HG02840 (cell line): ENCODE data around the gene ARHGEF9.
"Not testable (repeated sequence)": the region's sequence is repeated elsewhere in the genome, so short reads cannot be mapped to it uniquely, and the experiment has no call there.

Source experiments
- ATAC-seq: cut with Tn5 transposase; IDR thresholded peaks from one replicate; pipeline ENCODE4 v1.9.1; 2021; ENCODE audit warnings: mild to moderate bottlenecking, moderate library complexity, moderate number of reproducible peaks; ENCODE audit not compliant: unreplicated experiment, low FRiP score

Gene ARHGEF9

DNA sequence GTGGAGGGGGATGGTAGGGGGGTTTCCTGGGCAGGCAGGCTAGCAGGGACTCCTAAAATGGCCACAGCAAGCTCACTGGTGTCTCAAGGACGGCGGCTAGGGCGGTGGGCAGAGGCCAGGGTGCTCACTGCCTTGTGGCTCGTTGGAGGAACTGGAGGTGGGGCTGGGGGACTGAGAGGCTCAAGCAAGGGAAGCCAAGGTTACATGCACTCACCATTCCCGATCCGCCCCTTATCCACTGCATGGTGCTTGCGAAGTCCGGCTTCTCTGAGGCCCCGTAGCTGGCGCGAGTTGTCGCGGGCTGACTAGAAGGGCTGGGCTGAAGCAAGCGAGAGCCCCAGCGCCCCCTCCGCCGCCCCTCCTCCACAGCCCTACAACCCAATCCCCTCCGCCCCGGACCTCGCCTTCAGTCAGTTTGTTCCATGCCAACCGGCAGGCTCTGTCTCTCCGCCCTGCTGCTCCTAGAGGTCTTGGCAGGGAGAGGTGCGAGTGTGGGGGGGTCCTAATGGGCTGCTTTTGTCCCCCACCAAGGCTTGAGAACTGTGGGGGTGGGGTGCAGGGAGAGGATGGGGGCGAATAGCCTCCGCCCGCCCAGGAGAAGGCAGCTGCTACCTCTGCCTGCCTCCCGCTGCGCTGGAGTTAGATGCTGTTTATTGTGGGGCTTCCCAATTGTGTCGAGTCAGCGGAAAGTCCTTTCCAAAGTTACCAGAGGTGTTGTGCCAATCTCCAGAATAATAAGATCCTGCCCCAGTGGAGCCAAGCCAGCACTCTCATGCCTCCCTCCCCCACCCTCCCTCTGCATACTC is at the start of gene ARHGEF9:
Gene ARHGEF9 (minus strand): TSS at position 313 of the 806 bp plus-strand sequence. CDS start 69 bp downstream, at position 244.
- no peak for ATAC-seq

DNA sequence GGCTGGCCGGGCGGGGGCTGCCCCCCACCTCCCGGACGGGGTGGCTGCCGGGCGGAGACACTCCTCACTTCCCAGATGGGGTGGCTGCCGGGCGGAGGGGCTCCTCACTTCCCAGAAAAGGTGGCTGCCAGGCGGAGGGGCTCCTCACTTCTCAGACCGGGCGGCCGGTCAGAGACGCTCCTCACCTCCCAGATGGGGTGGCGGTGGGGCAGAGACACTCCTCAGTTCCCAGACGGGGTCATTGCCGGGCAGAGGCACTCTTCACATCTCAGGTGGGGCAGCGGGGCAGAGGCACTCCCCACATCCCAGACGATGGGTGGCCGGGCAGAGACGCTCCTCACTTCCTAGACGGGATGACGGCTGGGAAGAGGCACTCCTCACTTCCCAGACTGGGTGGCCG is 40.4 kb upstream of the ARHGEF9 start:
- not testable (repeated sequence) for ATAC-seq

DNA sequence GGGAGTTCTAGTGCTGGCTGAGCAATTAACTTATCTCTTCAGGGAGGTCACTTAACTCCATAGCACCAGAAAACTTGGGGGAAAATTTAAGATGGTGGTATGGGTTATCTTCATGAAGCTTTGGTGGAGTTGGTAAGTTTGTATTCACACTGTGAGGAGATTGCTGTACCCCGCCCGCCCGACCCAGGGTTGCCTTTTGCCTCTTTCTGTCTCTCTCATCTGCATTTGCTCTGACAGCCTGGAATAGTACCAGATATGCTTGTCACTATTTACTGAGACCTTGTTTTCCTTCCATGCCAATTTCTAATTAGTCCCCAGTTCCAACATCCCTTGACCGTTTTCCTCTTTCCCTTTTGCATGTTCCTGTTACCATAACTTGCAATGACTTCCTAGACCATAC is 33.1 kb upstream of the ARHGEF9 start:
- ATAC-seq = no peak

DNA sequence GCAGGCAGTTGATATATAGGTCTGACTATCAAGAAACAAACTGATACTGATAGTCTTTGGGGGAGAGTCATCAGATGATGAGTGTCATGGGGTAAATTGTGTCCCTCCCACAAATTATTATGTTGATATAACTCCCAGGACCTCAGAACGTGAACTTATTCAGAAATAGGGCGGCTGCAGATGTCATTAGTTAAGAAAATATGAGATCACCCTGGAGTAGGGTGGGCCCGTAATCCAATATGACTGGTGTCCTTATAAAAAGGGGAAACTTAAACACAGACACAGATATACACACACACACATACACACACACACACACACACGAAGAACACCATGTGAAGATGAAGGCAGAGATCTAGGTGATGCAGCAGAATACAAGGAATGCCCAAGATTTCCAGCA is 32.7 kb upstream of the ARHGEF9 start:
- no peak for ATAC-seq

DNA sequence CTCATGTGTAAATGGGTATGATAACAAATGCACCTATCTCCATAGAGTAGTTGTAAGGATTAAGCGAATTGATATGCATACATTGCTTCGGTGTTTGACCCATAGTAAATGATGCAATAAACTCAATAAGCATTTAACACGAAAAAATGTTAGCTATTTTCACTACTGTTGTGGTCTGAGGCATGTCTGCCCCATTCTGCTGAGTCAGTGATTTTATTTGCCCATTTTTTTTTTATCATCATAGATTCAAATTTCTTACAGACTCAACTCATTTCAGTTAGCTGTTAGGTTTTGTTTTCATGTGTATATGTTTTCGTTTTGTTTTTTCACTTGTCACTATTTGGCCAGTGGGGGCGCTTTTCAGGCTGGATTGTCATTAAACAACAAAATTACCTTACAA is 27.8 kb upstream of the ARHGEF9 start:
- no peak for ATAC-seq

DNA sequence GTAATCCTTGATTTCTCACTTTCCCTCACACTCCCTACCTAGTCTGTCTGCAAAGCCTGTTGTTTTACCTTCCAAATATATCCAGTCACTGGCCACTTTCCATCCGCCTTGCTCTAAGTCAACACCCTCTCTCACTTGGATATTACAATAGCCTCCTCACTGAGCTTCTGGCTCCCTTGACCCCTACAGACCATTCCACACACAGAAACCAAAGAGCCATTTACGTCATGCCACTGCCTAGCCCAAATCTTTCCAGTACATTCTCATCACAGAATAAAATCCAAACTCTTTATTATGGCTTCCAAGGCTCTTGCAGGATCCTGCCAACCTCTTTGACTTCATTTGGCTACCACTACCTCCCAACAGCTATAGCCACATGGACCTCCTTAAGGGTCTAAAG is 25.7 kb upstream of the ARHGEF9 start:
- no peak for ATAC-seq

DNA sequence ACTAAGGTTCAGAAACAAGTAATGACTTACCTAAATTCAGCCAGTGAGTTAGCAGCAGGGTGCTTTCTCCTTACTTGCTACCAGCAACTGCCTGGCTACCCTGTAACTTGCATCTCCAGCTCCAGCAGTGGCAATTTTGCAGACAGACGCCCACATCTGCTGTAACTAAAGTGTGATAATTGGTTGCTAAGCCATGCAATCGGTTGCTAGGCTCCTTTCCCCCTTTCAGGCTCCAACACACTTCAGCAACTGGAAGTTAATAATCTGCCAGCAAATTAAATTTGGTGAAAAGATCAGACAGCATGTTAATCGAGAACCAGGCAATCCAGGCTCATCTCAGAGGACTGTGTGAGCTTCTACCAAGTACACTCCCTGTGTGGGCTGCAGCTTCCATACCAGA is 24.2 kb upstream of the ARHGEF9 start:
- no peak for ATAC-seq

DNA sequence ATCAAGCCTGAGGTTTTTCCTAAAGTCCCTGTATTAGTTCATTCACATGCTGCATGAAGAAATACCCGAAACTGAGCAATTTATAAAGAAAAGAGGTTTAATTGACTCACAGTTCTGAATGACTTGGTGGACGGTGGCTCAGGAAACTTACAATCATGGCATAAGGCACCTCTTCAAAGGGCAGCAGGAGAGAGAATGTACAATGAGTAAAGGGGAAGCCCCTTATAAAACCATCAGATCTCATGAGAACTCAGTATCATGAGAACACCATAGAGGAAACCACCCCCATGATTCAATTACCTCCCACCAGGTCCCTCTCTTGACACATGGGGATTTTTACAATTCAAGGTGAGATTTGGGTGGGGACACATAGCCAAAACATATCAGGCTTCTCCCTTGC is 10.4 kb upstream of the ARHGEF9 start:
- ATAC-seq = not testable (repeated sequence)

DNA sequence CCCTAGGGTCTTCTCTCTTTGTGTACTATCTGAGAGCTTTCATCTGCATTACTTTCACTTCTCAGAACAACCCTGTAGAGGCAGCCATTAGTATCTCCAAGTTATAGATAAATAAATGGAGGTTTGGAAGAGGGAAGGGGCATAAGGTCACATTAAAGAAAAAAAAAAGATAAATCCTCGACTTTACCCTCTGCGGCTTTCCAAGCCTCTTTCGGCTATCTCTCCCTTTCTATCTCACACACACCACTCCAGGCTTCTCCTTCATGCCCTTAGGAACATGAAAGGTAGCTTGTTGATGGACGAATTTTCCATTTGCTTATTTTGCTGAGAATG is 660 bp upstream of the ARHGEF9 start:
- ATAC-seq = no peak

DNA sequence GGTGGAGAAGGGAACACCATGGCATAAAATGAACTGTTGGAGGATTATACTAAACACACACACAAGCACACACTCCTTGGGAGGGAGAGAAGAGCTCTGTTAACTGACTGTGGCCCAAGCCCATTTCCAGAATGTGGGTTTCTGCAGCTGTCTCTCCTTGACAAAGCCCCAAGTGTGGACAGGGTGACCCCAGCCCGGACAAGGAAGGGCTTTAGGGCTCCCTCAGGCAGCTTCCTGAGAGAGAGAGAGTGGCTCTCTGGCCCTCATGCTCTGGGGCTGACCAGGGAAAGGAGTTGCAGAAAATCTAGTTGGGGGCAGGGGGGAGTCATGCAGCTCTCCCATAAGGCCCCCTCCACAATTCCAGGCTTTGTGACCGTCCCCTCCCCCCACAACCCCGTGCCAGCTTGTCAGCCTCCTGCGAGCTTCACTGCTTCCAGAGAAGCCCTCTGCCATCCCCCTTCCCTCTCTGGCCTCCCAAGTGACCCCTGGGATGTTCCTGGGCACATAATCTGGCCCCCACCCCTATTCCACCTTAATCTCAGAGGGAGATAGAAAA is 590 bp downstream of the ARHGEF9 start:
- ATAC-seq = no peak

DNA sequence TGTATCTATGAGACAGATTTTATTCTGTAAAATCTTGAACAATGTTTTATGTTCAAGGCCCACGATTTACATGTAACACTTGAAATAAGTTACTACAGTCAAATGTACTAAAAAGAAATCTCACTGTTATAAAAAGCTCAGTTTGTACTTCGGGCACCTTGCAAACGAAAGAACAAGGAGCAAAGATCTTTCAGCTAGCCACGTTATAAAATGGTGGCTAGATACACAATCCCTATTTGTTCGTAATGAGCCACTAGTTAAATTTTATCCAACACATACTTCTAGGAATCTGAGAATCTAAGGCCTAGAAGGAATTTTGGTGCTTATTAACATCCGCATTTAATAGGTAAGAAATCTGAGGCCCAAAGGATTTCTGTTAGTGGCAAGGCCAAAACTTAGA is 2.5 kb downstream of the ARHGEF9 start:
- no peak for ATAC-seq

DNA sequence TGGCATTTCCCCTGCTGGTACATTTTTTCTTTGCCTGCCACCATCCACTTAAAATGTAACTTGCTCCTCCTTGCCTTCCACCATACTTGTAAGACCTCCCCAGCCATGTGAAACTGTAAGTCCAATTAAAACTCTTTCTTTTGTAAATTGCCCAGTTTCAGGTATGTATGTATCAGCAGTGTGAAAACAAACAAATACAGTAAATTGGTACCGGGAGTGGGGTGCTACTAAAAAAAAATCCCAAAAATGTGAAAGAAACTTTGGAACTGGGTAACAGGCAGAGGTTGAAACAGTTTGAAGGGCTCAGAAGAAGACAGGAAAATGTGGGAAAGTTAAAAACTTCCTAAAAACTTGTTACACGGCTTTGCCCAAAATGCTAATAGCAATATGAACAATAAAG is 16.3 kb downstream of the ARHGEF9 start:
- ATAC-seq = no peak

DNA sequence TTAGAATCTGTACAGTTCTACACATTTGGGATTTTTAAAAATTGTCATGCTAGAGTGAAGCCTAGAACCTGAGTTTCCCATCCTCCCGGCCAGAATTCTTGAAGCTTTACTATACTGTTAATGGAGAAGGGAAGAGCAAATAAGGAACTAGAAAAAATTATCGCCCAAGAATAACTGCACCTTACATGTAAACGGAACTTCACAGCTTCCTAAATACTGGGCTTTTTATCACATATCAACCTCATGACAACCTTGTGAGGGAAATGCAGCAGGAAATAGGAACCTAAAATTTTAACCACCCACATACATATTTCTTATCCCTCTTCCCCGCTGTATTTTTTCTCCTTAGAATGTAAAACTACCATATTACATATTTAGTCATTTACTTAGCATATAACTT is 19.3 kb downstream of the ARHGEF9 start:
- no peak for ATAC-seq

DNA sequence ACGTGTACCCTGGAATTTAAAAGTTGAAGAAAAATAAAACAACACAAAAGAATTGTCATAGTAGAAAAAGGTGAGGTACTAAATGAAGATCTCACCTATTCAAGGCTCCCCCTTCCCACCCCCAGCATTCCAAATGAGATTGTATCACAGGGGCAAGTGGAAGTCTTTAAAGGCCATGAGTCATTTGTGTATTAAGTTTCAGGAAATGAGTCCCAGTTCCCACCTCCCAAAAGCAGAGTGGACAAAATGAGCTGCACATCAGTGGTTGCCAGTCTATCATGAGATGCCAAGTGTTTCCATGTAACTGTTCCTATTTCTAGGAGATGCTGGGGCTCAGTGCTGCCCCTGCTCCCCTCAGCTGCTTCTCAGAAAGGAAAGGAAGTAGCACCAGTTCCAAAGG is 20.1 kb downstream of the ARHGEF9 start:
- ATAC-seq = no peak

DNA sequence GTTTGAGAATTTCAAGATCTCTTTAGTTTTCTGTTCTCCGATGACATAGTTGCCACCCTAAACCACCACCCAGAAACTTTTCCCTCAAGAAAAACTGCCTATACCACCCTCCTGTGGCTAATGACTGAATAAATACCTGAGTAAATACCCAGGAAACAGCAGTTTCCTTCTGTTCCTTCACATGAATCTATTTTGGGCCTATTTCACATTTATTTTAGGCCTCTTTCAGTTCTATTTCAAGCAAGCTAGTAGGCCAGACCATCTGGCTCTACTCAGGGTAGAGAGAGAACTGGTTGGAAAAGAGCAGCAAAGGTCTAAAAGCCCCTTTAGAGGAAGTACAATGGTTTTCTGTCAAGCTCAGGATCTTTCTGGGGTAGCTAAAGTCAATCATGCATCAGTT is 23.4 kb downstream of the ARHGEF9 start:
- ATAC-seq = peak; percentile 70

DNA sequence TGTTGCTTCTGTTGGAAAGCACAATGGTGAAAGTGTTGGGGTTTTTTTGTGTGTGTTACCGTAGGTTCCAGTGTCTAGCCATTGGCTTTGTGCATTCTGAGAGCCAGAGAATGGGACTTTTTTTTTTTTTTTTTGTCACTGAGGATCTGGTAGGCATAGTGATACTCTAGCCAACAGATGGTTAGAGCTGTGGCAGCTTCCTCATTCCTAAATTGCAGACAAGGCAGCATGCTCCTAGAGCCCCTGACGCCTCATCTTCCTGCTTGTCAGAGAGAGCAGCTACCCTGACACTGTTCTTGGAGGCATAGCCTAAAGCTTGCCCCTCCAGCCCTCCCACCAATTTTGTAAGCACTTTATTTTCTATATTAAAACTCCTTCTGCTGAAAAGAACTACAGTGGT is 27.0 kb downstream of the ARHGEF9 start:
- ATAC-seq = no peak

DNA sequence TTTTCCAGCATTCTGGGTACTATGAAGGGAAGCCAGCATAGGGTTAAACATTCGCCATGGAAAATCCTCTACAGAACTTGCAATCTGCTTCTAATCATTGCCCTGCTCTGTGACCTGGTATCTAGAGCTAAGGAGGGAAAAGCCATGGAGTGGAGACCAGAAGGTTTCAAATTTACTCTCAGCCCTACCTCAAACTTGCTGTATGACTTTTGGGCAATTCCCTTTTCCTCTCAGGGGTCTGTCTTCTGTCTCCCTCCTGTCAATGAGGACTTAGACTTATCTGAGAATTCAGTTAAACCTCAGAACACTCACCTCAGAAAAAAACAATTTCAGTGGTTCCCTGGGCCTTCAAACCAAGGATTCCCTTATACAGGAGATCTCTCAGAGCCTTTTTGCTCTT is 29.1 kb downstream of the ARHGEF9 start:
- ATAC-seq = peak; percentile 39

DNA sequence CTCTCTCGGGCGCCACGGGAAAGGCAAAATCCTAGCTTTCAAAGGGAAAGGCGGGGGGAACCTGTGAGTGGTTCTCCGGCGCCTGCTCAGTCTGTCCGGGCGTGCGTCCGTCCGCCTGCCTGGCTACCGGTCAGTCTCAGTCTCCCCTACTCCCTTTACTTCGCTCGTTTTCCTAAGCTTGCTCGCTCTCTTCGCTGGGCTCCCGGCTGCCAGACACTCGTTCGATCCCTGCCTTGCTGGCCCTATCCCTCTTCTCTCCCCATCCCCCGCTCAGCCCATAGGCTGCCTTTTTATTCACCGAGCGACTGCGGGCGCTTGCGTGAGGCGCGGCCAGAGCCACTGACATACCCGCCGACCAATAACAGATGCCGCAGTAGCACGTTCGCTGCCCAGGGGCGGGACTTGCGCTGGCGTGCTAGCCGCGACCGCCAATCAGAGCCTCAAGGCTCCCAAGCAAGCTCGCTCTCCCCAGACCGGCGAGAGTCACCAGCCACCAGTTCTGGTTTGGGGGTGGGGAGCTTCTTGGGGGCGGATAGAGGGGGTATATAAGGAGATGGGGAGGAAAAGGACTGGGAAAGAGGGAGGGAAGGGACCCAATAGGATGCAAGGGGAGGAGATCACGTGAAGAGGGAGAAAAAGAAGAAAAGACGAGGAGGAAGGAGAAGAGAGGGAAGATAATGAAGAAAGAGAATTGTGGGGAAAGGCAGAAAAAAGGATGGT is 30.0 kb downstream of the ARHGEF9 start:
- peak; percentile 96 for ATAC-seq

DNA sequence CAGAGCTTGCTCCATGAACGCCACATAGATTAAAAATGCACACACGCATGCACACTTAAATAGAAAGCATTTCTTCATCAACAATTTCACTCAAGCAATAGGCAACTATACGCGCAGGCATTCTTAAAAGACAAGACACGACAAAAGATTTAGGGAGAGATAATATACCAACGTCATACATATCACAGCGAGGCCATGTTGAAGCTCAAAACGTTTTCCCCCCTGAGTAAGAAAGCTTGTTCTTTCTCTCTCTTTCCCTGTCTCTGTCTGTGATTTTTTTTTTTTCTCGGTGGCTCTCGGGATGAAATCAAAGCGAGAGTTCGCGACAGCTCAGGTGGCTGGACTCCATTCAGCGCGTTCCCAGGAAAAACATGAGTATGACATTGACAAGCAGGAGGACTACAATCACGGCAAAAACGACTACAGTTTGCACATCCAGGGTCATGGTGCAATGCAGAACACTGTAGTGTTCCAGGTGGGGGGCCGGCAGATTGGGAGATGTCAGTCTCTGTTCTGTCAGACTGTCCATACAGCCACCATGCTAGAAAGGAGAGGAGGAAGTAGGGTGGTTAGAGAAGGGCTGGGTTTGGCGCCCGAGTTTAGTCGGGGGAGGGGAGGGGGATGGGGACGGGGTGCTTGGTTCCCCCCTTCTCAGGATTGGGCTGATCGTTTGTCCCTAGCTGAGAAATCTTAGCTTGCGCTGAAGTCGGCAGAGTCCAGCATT is 30.7 kb downstream of the ARHGEF9 start:
- ATAC-seq = peak; percentile 31

DNA sequence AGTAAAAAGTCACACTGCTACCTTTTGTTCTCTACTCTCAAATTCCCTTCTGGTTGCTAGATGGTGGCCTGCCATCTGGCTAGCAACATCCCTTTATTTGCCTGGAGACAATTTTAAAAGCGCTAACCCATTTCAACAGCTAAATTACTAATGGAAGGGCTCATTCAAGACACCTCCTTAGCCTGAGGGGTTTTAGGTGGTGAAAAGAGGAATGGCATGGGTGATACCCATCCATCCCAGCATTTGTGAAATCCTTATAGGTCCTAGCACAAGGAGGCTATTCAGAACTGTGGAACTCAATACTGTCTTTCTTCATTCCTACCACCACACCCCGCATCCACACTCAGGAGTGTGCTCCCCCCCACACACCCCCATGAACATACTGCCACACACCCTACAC is 33.5 kb downstream of the ARHGEF9 start:
- no peak for ATAC-seq

DNA sequence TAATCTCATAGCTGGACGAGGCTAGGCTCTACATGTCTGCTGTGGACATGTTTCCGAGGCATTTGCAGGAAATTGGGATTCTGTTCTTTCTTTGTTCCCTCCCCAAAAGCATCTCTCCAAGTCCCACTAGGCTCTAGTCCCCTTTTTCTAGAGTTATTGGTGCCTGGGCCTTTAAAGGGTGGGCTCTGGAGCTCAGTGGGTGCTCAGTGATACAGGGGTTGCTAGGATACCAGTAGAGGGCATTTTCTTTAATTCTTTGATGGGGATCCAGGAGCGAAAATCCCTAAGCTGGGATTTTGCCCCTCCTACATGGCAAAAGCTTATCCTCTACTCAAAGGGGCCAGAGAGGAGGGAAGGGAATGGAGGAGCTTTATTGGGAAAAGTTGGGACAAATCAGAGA is 34.2 kb downstream of the ARHGEF9 start:
- no peak for ATAC-seq
